ENCODE measurements around the gene TNFRSF1A.
A peak's percentile ranks its signal among the peaks of the same experiment; 100 is the strongest.

TNFRSF1A gene

GRCh38 chr12:6336889-6337853 lies 4.7 kb downstream of the TNFRSF1A start:
- peak; percentile 35 for DNase-seq (ENCODE audit: low read depth)

- peak; percentile 100 for DNase-seq (ENCODE audit: low read depth)
Measured at GRCh38 chr12:6336079-6336888, 5.6 kb downstream of the TNFRSF1A start.

- DNase-seq (ENCODE audit: low read depth): peak; percentile 88
Measured at GRCh38 chr12:6335451-6336078, 6.3 kb downstream of the TNFRSF1A start.

- no peak for DNase-seq (ENCODE audit: low read depth)
Measured at GRCh38 chr12:6334940-6335450, 6.9 kb downstream of the TNFRSF1A start.

- no peak for DNase-seq (ENCODE audit: low read depth)
Measured at GRCh38 chr12:6334359-6334758, 7.5 kb downstream of the TNFRSF1A start.

GRCh38 chr12:6333566-6333965 lies 8.3 kb downstream of the TNFRSF1A start:
- DNase-seq (ENCODE audit: low read depth): peak; percentile 94

GRCh38 chr12:6333029-6333428 lies 8.8 kb downstream of the TNFRSF1A start:
- no peak for DNase-seq (ENCODE audit: low read depth)

- DNase-seq (ENCODE audit: low read depth): peak; percentile 87
Measured at GRCh38 chr12:6332459-6332858, 9.4 kb downstream of the TNFRSF1A start.

- no peak for DNase-seq (ENCODE audit: low read depth)
Measured at GRCh38 chr12:6330999-6331714, 10.7 kb downstream of the TNFRSF1A start.

- no peak for DNase-seq (ENCODE audit: low read depth)
Measured at GRCh38 chr12:6330192-6330591, 11.7 kb downstream of the TNFRSF1A start.

- DNase-seq (ENCODE audit: low read depth): no peak
Measured at GRCh38 chr12:6329703-6330064, 12.2 kb downstream of the TNFRSF1A start.

GRCh38 chr12:6328945-6329702 lies 12.8 kb downstream of the TNFRSF1A start:
- no peak for DNase-seq (ENCODE audit: low read depth)

GRCh38 chr12:6328045-6328779 lies 13.7 kb downstream of the TNFRSF1A start:
- no peak for DNase-seq (ENCODE audit: low read depth)

GRCh38 chr12:6327229-6328041 lies 14.4 kb downstream of the TNFRSF1A start:
- DNase-seq (ENCODE audit: low read depth): no peak

GRCh38 chr12:6326316-6327228 lies 15.3 kb downstream of the TNFRSF1A start:
- DNase-seq (ENCODE audit: low read depth): peak; percentile 63

GRCh38 chr12:6324936-6325750 lies 16.7 kb downstream of the TNFRSF1A start:
- DNase-seq (ENCODE audit: low read depth): no peak

GRCh38 chr12:6323995-6324711 lies 17.7 kb downstream of the TNFRSF1A start:
- DNase-seq (ENCODE audit: low read depth): no peak

All from EH (cell line).